Esophagus squamous epithelium (tissue), 5 donors: ENCODE results near the gene VPS54. TPM values are rescaled to one million over a fixed set of nuclear protein-coding genes. Genes with fewer than 3 reads are reported as not detected.
"Not testable (repeated sequence)": the region's sequence is repeated elsewhere in the genome, so short reads cannot be mapped to it uniquely, and the experiment has no call there.

ENCODE experiments used
- DNase-seq: peaks from one replicate; lab custom pipeline; 2025; lab: John Stamatoyannopoulos, UW
- H3K27ac ChIP-seq, 4 donors: fragments of 200-600 bp; sonication (generic); one replicate each; pipeline ENCODE4 v1.5.1; 2016 to 2019; ENCODE audit warnings: mild to moderate bottlenecking in 1 of 4
- H3K27me3 ChIP-seq, 4 donors: fragments of 200-600 bp; sonication (generic); 1 replicate in 3 of 4; 2 replicates in 1 of 4; pipeline versions ENCODE4 v1.5.1 to v1.6.0; 2017 to 2021; ENCODE audit warnings: antibody characterized with exemption in 1 of 4
- H3K36me3 ChIP-seq, 3 donors: fragments of 200-600 bp; sonication (generic); one replicate each; pipeline ENCODE4 v1.5.1; 2016 to 2019
- H3K4me1 ChIP-seq, 3 donors: fragments of 200-600 bp; sonication (generic); one replicate each; pipeline ENCODE4 v1.5.1; 2017 to 2019
- H3K4me3 ChIP-seq, 4 donors: fragments of 200-600 bp; sonication (generic); 1 replicate in 3 of 4; 2 replicates in 1 of 4; pipeline ENCODE4 v1.5.1; 2016 to 2019; ENCODE audit warnings: mild to moderate bottlenecking in 2 of 4, moderate library complexity in 1 of 4
- H3K9me3 ChIP-seq, 3 donors: fragments of 200-600 bp; sonication (generic); one replicate each; pipeline ENCODE4 v1.5.1; 2016 to 2019
- POLR2A ChIP-seq, 4 donors: fragments of 450-650 bp; IDR thresholded peaks; one replicate each; pipeline ENCODE4 v1.6.1; 2017; ENCODE audit warnings: antibody characterized with exemption in 4 of 4, mild to moderate bottlenecking in 4 of 4, moderate library complexity in 3 of 4
- WGBS, 2 donors: methylation state at CpG; one replicate each; pipeline ENCODE4 v1.1.5; 2018; 5-methylcytosine and 5-hydroxymethylcytosine counted together
- intact Hi-C: fragments of 100-400 bp; cut with DNase I; formaldehyde crosslinking; loops from one replicate; pipeline ENCODE4 v1.15.0; 2022
- total RNA-seq, 4 donors: library from RNA; depleted of rRNA; stranded (reverse); fragments of >200 nt; gene quantifications; one replicate each; pipeline ENCODE4 v1.1.0, GENCODE V29; 2016
- TF ChIP-seq, protein P1 (sequence below), 6 experiments: fragments of 450-650 bp in 4 of 6; fragments of 200-600 bp in 2 of 6; sonication (generic) in 2 of 6; IDR thresholded peaks; one replicate each; pipeline ENCODE4 v1.5.1; 2016 to 2019; ENCODE audit warnings: antibody characterized with exemption in 6 of 6, mild to moderate bottlenecking in 4 of 6, moderate library complexity in 4 of 6
- donor health status: DM: yes; HTN: yes; CAD: no.

Gene VPS54
- total RNA-seq, 4 donors from 2014 or later = 10.4 to 25.2 (median 19.0) TPM

DNA sequence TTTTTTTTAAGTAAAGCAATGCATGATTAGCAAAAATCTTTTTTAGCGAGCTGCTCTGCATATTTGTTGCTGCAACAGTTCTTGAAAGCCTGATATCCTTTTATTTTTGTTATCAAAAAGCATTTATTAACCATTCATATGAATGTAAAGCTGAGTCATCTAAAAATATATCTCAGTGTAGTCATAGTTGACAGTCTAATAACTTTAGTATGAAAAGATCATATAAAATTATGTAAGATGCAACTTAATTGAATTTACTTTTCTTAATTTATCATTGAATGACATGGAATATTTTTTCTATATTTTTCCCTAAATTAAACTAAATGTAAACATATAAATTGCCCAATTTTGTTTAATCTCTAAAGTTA, 169.0 kb downstream of the VPS54 start:
- Histone ChIP-seq H3K27ac (no peak overlapping the region), H3K9me3 (no peaks in the 10 kb centered on the region), H3K4me1 (peaks cover 0 to 88% (median 13%) of the 10 kb centered on the region in 3 donors), H3K27me3 (no peaks in the 10 kb centered on the region), H3K36me3 (no peaks in the 10 kb centered on the region), H3K4me3 (no peak overlapping the region)
- WGBS, 2 donors = 50 to 72% methylated on average over 1 of the region's 1 CpG
- TF ChIP-seq, protein P1, sequence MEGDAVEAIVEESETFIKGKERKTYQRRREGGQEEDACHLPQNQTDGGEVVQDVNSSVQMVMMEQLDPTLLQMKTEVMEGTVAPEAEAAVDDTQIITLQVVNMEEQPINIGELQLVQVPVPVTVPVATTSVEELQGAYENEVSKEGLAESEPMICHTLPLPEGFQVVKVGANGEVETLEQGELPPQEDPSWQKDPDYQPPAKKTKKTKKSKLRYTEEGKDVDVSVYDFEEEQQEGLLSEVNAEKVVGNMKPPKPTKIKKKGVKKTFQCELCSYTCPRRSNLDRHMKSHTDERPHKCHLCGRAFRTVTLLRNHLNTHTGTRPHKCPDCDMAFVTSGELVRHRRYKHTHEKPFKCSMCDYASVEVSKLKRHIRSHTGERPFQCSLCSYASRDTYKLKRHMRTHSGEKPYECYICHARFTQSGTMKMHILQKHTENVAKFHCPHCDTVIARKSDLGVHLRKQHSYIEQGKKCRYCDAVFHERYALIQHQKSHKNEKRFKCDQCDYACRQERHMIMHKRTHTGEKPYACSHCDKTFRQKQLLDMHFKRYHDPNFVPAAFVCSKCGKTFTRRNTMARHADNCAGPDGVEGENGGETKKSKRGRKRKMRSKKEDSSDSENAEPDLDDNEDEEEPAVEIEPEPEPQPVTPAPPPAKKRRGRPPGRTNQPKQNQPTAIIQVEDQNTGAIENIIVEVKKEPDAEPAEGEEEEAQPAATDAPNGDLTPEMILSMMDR (IDR thresholded peaks at IDR 0.05) = no peak
- no peak for TF ChIP-seq POLR2A (IDR thresholded peaks at IDR 0.05)
- no peak for DNase-seq
- intact Hi-C loops = no loop called here

DNA sequence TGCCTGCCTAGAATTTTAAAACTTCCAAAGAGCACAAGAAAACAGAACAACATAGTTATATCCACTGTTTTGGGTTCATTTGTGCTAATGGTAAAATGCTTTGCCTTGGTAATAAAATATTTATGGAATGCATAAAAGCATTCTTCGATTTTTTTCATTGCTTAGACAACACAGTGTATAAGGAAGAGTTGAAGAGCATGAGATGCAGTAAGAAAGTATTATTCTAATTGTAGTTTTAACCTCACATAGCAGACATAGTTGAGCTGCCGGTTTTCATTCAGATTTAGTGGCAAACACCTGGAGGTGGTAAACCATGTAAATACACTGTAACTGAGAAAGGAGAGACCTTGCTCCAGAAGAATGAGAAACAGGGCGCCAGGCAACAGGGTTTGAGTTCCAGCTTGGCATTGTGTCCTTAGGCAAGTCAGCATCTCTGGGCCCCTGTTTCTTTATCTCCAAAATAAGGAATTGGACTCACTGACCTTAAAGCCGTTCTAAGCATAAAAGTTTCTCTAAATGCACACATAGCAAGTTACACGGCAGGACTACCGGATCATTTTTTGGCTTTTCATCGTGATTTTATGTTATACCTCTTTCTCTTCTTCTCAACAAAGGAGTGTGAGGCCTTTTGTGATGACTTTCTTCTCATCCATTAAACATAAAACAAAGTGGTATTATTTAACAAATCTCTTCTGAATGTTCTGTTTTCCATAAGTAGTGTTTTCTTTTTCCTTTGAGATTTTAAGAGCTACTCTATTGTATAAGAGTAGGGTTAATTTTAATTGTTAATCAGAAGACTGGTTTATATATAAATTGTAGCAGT, 169.6 kb downstream of the VPS54 start:
- Histone ChIP-seq H3K36me3 (no peaks in the 10 kb centered on the region), H3K27me3 (no peaks in the 10 kb centered on the region), H3K27ac (no peak overlapping the region), H3K9me3 (no peaks in the 10 kb centered on the region), H3K4me1 (peaks cover 0 to 88% (median 15%) of the 10 kb centered on the region in 3 donors), H3K4me3 (no peak overlapping the region)
- intact Hi-C loops = no loop called here
- TF ChIP-seq, protein P1 (IDR thresholded peaks at IDR 0.05) = no peak
- no peak for TF ChIP-seq POLR2A (IDR thresholded peaks at IDR 0.05)
- no peak for DNase-seq
- WGBS, 2 donors = 59 to 69% methylated on average over 7 of the region's 7 CpGs

DNA sequence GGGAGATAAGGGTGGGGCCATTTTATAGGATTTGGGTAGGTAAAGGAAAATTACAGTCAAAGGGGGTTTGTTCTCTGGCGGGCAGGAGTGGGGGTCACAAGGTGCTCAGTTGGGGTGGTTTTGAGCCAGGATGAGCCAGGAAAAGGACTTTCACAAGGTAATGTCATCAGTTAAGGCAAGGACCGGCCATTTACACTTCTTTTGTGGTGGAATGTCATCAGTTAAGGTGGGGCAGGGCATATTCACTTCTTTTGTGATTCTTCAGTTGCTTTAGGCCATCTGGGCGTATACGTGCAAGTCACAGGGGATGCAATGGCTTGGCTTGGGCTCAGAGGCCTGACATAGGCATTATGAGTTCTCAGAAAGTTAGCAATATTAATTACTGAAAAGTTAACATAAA, 171.7 kb downstream of the VPS54 start:
- H3K9me3 ChIP-seq, intact Hi-C loops, H3K27me3 ChIP-seq, H3K36me3 ChIP-seq, DNase-seq, H3K4me3 ChIP-seq, H3K27ac ChIP-seq: not testable (repeated sequence)
- H3K4me1 ChIP-seq = peaks cover 0 to 88% (median 23%) of the 10 kb centered on the region in 3 donors
- WGBS, 2 donors = 57 to 70% methylated on average over 2 to 4 of the region's 4 CpGs

DNA sequence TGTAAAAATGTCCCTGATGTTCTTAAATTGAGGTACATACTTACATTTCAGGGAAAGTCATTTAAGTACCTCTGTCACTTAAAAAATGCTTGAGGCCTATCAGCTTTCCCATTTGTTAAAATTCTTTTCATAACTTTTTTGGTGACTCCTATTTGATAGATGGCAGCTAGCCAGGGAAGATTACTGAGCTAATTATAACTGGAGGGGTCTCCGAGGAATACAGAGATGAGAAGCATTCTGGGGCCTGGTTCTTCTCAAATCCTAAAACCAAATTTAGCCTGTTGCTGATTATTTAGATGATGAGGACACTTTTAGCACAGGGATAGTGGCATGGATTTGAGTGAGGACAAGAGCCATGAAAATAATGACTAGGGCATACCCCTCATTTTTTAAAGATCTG, 172.7 kb downstream of the VPS54 start:
- H3K4me3 ChIP-seq = no peak overlapping the region
- H3K36me3 ChIP-seq = no peaks in the 10 kb centered on the region
- no peak overlapping the region for H3K27ac ChIP-seq
- no peak for DNase-seq
- H3K4me1 ChIP-seq = peaks cover 0 to 86% (median 23%) of the 10 kb centered on the region in 3 donors
- intact Hi-C loops = no loop called here
- H3K9me3 ChIP-seq = no peaks in the 10 kb centered on the region
- no peak for TF ChIP-seq POLR2A (IDR thresholded peaks at IDR 0.05)
- TF ChIP-seq, protein P1 (IDR thresholded peaks at IDR 0.05) = no peak
- no peaks in the 10 kb centered on the region for H3K27me3 ChIP-seq
- WGBS, 2 donors = 43 to 57% methylated on average over 1 of the region's 1 CpG

DNA sequence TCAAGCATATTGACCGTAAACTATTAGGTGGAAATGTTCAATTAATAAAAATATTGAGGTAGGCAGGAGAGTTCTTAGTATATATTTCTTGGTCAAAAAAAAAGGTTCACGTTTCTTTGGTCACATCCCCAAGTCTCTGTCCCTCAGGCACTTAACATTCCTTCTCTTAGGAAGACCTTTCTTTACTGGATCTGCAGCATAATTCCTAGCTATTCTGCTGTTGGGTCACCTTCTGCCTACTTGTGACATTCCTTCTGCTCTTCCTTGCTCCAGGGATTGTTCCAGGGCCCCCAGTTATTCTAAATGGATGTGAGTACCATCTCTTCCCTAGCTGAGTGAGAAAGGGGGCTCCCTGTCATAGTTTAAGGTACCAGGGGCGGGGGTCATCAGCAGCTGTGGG, 173.4 kb downstream of the VPS54 start:
- H3K4me1 ChIP-seq = peaks cover 0 to 81% (median 23%) of the 10 kb centered on the region in 3 donors
- peak overlapping the region in 3 of 4 donors; percentile 12 to 34 (median 16) for H3K27ac ChIP-seq
- H3K27me3 ChIP-seq = no peaks in the 10 kb centered on the region
- no peaks in the 10 kb centered on the region for H3K9me3 ChIP-seq
- 86 to 93% methylated on average over 3 of the region's 3 CpGs for WGBS, 2 donors
- H3K4me3 ChIP-seq = no peak overlapping the region
- no peaks in the 10 kb centered on the region for H3K36me3 ChIP-seq
- TF ChIP-seq, protein P1 (IDR thresholded peaks at IDR 0.05) = no peak
- no peak for TF ChIP-seq POLR2A (IDR thresholded peaks at IDR 0.05)
- intact Hi-C loops = no loop called here
- no peak for DNase-seq
